HepG2 (cell line): ENCODE results near the gene NPIPB6. TPM values are rescaled to one million over a fixed set of nuclear protein-coding genes. Genes with fewer than 3 reads are reported as not detected.
A peak's percentile ranks its signal among the peaks of the same experiment; 100 is the strongest.

ENCODE experiments used
- ATM ChIP-seq: fragments of 450-650 bp; IDR thresholded peaks from 2 replicates; pipeline ENCODE4 v1.7.1; 2017; ENCODE audit warnings: mild to moderate bottlenecking, borderline replicate concordance
- DMAP1 ChIP-seq: IDR thresholded peaks from 2 replicates; pipeline ENCODE4 v1.6.1; 2016
- FLYWCH1 ChIP-seq: sonication (generic); formaldehyde crosslinking; IDR thresholded peaks from 2 replicates; pipeline ENCODE4 v1.8.1; 2023; ENCODE audit warnings: mild to moderate bottlenecking, missing genetic modification reagents
- GATA4 ChIP-seq: sonication (generic); IDR thresholded peaks from 2 replicates; pipeline ENCODE4 v1.6.1; 2016; ENCODE audit warnings: antibody characterized with exemption, low read depth, borderline replicate concordance
- KLF12 ChIP-seq: sonication (generic); formaldehyde crosslinking; IDR thresholded peaks from 2 replicates; pipeline ENCODE4 v1.4.0; 2020; ENCODE audit warnings: missing genetic modification reagents, borderline replicate concordance
- MTF1 ChIP-seq: sonication (generic); formaldehyde crosslinking; IDR thresholded peaks from 2 replicates; pipeline ENCODE4 v1.5.0; 2020; ENCODE audit warnings: missing genetic modification reagents
- MYC ChIP-seq: sonication (generic); formaldehyde crosslinking; IDR thresholded peaks from 2 replicates; pipeline ENCODE4 v1.9.0; 2021; ENCODE audit warnings: missing genetic modification reagents, borderline replicate concordance
- NR1H2 ChIP-seq: sonication (generic); formaldehyde crosslinking; IDR thresholded peaks from 2 replicates; pipeline ENCODE4 v1.8.1; 2022; ENCODE audit warnings: low read depth, missing genetic modification reagents, borderline replicate concordance
- NR2F6 ChIP-seq, 2 experiments: IDR thresholded peaks; 2 replicates each; pipeline ENCODE4 v1.6.1; 2016; ENCODE audit warnings: antibody characterized with exemption in 1 of 2, mild to moderate bottlenecking in 1 of 2
- PCBP2 ChIP-seq: fragments of 200-400 bp; formaldehyde crosslinking; optimal IDR thresholded peaks from 2 replicates; pipeline ENCODE3; 2018; ENCODE audit warnings: low read length, low read depth; ENCODE audit not compliant: poor library complexity, severe bottlenecking
- PHB2 ChIP-seq: fragments of 450-650 bp; IDR thresholded peaks from 2 replicates; pipeline ENCODE4 v1.6.1; 2018; ENCODE audit not compliant: partially characterized antibody
- SMYD3 ChIP-seq: sonication (generic); formaldehyde crosslinking; IDR thresholded peaks from 2 replicates; pipeline ENCODE4 v1.8.1; 2023; ENCODE audit warnings: mild to moderate bottlenecking, missing genetic modification reagents
- SRF ChIP-seq: IDR thresholded peaks from 2 replicates; pipeline ENCODE4 v1.6.1; 2011; ENCODE audit warnings: mild to moderate bottlenecking, low read depth, low read length, moderate library complexity
- ZKSCAN1 ChIP-seq: fragments of 150-350 bp; IDR thresholded peaks from 2 replicates; pipeline ENCODE4 v1.6.1; 2014; ENCODE audit warnings: low read length
- ZNF124 ChIP-seq: sonication (generic); formaldehyde crosslinking; IDR thresholded peaks from 2 replicates; pipeline ENCODE4 v1.4.0; 2020; ENCODE audit warnings: missing genetic modification reagents
- ZNF205 ChIP-seq: IDR thresholded peaks from 2 replicates; pipeline ENCODE4 v1.6.1; 2018; ENCODE audit warnings: missing biosample characterization, missing genetic modification reagents
- ZNF232 ChIP-seq: sonication (generic); formaldehyde crosslinking; IDR thresholded peaks from 2 replicates; pipeline ENCODE4 v1.4.0; 2020; ENCODE audit warnings: missing genetic modification reagents, borderline replicate concordance
- ZNF430 ChIP-seq: sonication (generic); formaldehyde crosslinking; IDR thresholded peaks from 2 replicates; pipeline ENCODE4 v1.9.0; 2021; ENCODE audit warnings: mild to moderate bottlenecking, missing genetic modification reagents
- ZNF44 ChIP-seq: sonication (generic); formaldehyde crosslinking; IDR thresholded peaks from 2 replicates; pipeline ENCODE4 v1.5.1; 2020; ENCODE audit warnings: mild to moderate bottlenecking, missing genetic modification reagents
- ZNF441 ChIP-seq: sonication (generic); formaldehyde crosslinking; IDR thresholded peaks from 2 replicates; pipeline ENCODE4 v1.7.0; 2021; ENCODE audit warnings: missing genetic modification reagents, borderline replicate concordance
- ZNF510 ChIP-seq: sonication (generic); formaldehyde crosslinking; IDR thresholded peaks from 2 replicates; pipeline ENCODE4 v1.4.0; 2020; ENCODE audit warnings: low read depth, mild to moderate bottlenecking, missing genetic modification reagents
- ZNF546 ChIP-seq: sonication (generic); formaldehyde crosslinking; conservative IDR thresholded peaks from 2 replicates; pipeline ENCODE4 v1.8.1; 2023; ENCODE audit warnings: mild to moderate bottlenecking, missing genetic modification reagents
- ZNF589 ChIP-seq: sonication (generic); formaldehyde crosslinking; conservative IDR thresholded peaks from 2 replicates; pipeline ENCODE4 v1.8.0; 2022; ENCODE audit warnings: mild to moderate bottlenecking, moderate library complexity, missing genetic modification reagents
- ZNF788 ChIP-seq: sonication (generic); formaldehyde crosslinking; IDR thresholded peaks from 2 replicates; pipeline ENCODE4 v1.5.0; 2020; ENCODE audit warnings: mild to moderate bottlenecking, missing genetic modification reagents, borderline replicate concordance
- polyA plus RNA-seq, 8 experiments: library from polyadenylated mRNA; depleted of rRNA in 3 of 8; stranded (reverse) in 7 of 8; unstranded in 1 of 8; fragments of >200 nt; fragmentation: Illumina TruSeq in 4 of 8; extraction: Trizol in 4 of 8; gene quantifications; 2 replicates each; pipeline versions ENCODE4 v1.2.1 to v1.2.3, GENCODE V29; 2011 to 2016; ENCODE audit warnings: low read depth in 4 of 8, missing spikeins in 1 of 8, mixed read lengths in 1 of 8; ENCODE audit not compliant: insufficient read depth in 1 of 8
- total RNA-seq, 5 experiments: library from RNA; depleted of rRNA; stranded (reverse); fragments of >200 nt; fragmentation: Illumina TruSeq; extraction: Trizol; gene quantifications; 2 replicates each; pipeline ENCODE4 v1.2.3, GENCODE V29; 2016; ENCODE audit warnings: low read depth in 1 of 5
- TF ChIP-seq, protein P1 (sequence below): IDR thresholded peaks from 2 replicates; pipeline ENCODE4 v1.6.1; 2016; ENCODE audit warnings: missing compliant biosample characterization, missing genetic modification reagents, borderline replicate concordance
- TF ChIP-seq, protein P2 (sequence below): sonication (generic); formaldehyde crosslinking; IDR thresholded peaks from 2 replicates; pipeline ENCODE4 v1.5.0; 2020; ENCODE audit warnings: mild to moderate bottlenecking, missing genetic modification reagents, borderline replicate concordance
- TF ChIP-seq, protein P3 (sequence below): sonication (generic); formaldehyde crosslinking; IDR thresholded peaks from 2 replicates; pipeline ENCODE4 v1.4.0; 2020; ENCODE audit warnings: mild to moderate bottlenecking, missing genetic modification reagents
- TF ChIP-seq, protein P4 (sequence below): IDR thresholded peaks from 2 replicates; pipeline ENCODE4 v1.6.1; 2016
- TF ChIP-seq, protein P5 (sequence below): sonication (generic); formaldehyde crosslinking; IDR thresholded peaks from 2 replicates; pipeline ENCODE4 v1.8.1; 2023; ENCODE audit warnings: mild to moderate bottlenecking, missing genetic modification reagents

The NPIPB6 gene
- total and polyA plus RNA-seq, 2 of the 13 experiments (the other 11 are each of a cell fraction or from before 2014, with no cell fraction given), result 0.25 TPM; not detected in 1

DNA sequence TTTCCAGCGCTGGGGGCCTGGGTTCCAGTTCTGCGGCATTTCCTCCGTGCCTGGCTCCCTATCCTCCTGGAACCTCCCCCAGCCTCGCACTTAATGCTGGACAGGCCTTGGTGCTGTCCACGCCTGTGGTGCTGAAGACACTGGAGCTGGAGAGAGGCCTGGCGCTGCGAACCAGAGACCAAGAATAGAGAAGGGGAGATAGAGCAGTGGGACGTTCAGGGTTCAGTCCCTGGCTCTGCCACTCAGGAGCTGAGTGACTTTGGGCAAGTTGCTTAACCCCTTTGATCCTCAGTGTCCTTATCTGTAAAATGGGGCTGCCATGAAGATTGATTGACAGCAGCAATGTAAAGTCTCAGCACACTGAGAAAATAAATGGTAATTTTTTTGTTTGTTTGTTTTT is 59.1 kb downstream of the NPIPB6 start (continued):
- TF ChIP-seq SRF (no peak), ZNF124 (CRISPR knock-in tag) (peak; percentile 90; the same call in 1 of the 2 replicates), FLYWCH1 (CRISPR knock-in tag) (peak; percentile 94), ZNF589 (peak; percentile 96), MTF1 (CRISPR knock-in tag) (peak; percentile 86), ZNF430 (CRISPR knock-in tag) (peak; percentile 89), ZNF205 (CRISPR knock-in tag) (peak; percentile 93), ZKSCAN1 (no peak), ZNF546 (CRISPR knock-in tag) (no peak), ZNF441 (CRISPR knock-in tag) (peak; percentile 96), ZNF788 (CRISPR knock-in tag) (no peak; the same call in 1 of the 2 replicates), NR1H2 (CRISPR knock-in tag) (peak; percentile 63; the same call in 1 of the 2 replicates), DMAP1 (CRISPR knock-in tag) (no peak), ZNF44 (CRISPR knock-in tag) (no peak), ZNF232 (CRISPR knock-in tag) (peak; percentile 99), MYC (CRISPR knock-in tag) (peak; percentile 70; the same call in 1 of the 2 replicates), NR2F6 (IDR thresholded peaks at IDR 0.05) (no peak), NR2F6 (CRISPR knock-in tag; IDR thresholded peaks at IDR 0.05) (0 out of 2 replicates have a peak, but pooled peaks have one; percentile 10), ATM (no peak), KLF12 (CRISPR knock-in tag) (peak; percentile 83; the same call in 1 of the 2 replicates), PHB2 (no peak), GATA4 (no peak), SMYD3 (CRISPR knock-in tag) (peak; percentile 53; the same call in 1 of the 2 replicates), PCBP2 (no peak), ZNF510 (CRISPR knock-in tag) (no peak)
- TF ChIP-seq, protein P1, sequence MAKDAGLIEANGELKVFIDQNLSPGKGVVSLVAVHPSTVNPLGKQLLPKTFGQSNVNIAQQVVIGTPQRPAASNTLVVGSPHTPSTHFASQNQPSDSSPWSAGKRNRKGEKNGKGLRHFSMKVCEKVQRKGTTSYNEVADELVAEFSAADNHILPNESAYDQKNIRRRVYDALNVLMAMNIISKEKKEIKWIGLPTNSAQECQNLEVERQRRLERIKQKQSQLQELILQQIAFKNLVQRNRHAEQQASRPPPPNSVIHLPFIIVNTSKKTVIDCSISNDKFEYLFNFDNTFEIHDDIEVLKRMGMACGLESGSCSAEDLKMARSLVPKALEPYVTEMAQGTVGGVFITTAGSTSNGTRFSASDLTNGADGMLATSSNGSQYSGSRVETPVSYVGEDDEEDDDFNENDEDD (CRISPR knock-in tag), result peak; percentile 37; the same call in 1 of the 2 replicates
- TF ChIP-seq, protein P2, sequence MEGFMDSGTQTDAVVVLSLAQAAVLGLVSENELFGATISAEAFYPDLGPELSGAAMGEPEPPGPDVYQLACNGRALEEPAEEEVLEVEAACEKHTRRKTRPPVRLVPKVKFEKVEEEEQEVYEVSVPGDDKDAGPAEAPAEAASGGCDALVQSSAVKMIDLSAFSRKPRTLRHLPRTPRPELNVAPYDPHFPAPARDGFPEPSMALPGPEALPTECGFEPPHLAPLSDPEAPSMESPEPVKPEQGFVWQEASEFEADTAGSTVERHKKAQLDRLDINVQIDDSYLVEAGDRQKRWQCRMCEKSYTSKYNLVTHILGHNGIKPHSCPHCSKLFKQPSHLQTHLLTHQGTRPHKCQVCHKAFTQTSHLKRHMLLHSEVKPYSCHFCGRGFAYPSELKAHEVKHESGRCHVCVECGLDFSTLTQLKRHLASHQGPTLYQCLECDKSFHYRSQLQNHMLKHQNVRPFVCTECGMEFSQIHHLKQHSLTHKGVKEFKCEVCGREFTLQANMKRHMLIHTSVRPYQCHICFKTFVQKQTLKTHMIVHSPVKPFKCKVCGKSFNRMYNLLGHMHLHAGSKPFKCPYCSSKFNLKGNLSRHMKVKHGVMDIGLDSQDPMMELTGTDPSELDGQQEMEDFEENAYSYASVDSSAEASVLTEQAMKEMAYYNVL (CRISPR knock-in tag), result no peak
- TF ChIP-seq, protein P3, sequence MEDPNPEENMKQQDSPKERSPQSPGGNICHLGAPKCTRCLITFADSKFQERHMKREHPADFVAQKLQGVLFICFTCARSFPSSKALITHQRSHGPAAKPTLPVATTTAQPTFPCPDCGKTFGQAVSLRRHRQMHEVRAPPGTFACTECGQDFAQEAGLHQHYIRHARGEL (CRISPR knock-in tag), result no peak
- TF ChIP-seq, protein P4, sequence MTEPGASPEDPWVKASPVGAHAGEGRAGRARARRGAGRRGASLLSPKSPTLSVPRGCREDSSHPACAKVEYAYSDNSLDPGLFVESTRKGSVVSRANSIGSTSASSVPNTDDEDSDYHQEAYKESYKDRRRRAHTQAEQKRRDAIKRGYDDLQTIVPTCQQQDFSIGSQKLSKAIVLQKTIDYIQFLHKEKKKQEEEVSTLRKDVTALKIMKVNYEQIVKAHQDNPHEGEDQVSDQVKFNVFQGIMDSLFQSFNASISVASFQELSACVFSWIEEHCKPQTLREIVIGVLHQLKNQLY, result peak; percentile 79; the same call in 1 of the 2 replicates
- TF ChIP-seq, protein P5, sequence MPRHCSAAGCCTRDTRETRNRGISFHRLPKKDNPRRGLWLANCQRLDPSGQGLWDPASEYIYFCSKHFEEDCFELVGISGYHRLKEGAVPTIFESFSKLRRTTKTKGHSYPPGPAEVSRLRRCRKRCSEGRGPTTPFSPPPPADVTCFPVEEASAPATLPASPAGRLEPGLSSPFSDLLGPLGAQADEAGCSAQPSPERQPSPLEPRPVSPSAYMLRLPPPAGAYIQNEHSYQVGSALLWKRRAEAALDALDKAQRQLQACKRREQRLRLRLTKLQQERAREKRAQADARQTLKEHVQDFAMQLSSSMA (CRISPR knock-in tag), result peak; percentile 77; the same call in 1 of the 2 replicates
